HG02840 (cell line): ENCODE results near the gene TAX1BP3.

Source experiments
- ATAC-seq: cut with Tn5 transposase; IDR thresholded peaks from one replicate; pipeline ENCODE4 v1.9.1; 2021; ENCODE audit warnings: mild to moderate bottlenecking, moderate library complexity, moderate number of reproducible peaks; ENCODE audit not compliant: unreplicated experiment, low FRiP score

The TAX1BP3 gene

DNA sequence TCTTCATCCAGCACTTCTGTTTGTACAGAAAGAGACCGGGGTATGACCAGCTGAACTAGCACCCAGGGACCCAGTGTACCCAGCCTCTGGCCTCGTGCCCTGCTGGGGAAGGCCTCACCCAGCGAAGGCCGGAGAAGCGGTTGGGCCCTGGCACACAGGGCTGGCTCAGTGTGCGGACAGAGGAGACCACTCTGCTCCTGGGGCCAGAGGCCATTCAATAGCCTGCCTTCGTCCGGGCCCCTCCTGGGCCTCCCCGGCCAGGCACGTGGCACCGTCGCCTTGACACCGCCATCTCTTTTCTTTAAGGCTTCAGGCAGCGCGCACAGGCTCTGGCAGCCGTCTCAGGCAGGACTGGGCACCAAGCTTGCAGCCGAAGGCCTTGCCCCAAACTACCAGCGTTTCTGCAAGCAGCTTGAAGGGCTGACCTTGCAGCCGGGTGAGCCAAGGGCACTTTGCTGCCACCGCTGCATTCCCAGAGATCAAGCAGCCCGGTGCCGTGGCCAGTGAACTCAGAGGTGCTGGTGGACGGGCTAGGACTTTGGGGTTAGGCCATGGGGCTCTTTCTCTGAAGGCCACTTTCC is 8.0 kb downstream of the TAX1BP3 start:
- ATAC-seq: no peak

DNA sequence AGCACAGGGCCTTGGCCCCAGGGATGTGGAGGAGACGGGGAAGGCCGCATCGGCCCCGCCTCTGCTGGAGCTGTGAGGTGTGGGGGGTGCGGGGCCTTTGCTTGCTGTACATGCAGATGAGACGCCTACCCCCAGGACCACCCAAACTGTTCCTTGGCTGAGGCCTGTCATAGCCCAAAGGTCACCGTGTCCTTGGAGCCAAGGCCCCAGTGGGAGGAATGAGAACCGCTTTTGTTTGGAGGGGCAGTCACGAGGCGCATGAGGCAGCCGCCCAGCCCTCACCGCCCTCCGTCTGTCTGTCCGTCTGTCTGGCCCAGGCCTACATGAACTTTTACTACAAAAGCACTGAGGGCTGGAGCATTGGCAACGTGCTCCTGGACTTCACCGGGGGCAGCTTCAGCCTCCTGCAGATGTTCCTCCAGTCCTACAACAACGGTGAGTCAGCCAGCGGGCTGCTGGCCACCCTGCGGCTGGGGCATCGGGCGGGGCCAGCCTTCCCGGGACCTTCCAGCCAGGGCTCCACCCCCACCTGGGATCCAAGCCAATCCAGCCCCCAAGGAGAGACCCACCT is 8.8 kb downstream of the TAX1BP3 start:
- ATAC-seq: no peak

DNA sequence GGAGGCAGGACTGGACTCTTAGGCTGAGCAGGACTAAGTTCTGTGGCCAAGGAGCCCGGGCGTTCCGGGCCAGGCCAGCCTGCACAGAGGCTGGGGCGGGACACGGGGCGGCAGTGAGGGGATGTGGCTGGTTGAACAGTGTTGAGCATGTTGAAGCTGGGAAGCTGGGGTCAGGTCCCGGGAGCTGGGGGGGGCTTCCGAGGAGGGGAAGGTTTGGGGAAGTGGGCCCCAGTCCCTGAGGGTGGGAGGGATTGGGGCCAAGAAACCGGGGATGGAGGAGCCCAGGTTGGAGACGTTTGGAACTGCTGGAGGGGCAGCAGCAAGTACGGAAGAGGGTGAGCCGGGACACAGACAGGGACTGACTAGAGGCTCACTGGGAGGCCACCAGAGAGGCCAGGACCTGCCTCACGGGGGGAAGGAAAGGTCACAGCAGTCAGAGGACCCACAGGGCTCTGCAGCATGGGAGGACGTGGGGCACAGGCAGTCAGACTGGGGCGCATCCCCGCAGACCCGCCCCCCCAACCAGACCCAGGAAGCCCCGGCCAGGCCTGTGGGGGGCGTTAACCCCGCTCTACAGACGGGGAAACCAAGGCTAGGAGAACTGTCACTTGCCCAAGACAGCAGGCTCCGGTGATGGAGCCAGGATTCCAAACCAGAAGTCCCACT is 9.5 kb downstream of the TAX1BP3 start:
- no peak for ATAC-seq

DNA sequence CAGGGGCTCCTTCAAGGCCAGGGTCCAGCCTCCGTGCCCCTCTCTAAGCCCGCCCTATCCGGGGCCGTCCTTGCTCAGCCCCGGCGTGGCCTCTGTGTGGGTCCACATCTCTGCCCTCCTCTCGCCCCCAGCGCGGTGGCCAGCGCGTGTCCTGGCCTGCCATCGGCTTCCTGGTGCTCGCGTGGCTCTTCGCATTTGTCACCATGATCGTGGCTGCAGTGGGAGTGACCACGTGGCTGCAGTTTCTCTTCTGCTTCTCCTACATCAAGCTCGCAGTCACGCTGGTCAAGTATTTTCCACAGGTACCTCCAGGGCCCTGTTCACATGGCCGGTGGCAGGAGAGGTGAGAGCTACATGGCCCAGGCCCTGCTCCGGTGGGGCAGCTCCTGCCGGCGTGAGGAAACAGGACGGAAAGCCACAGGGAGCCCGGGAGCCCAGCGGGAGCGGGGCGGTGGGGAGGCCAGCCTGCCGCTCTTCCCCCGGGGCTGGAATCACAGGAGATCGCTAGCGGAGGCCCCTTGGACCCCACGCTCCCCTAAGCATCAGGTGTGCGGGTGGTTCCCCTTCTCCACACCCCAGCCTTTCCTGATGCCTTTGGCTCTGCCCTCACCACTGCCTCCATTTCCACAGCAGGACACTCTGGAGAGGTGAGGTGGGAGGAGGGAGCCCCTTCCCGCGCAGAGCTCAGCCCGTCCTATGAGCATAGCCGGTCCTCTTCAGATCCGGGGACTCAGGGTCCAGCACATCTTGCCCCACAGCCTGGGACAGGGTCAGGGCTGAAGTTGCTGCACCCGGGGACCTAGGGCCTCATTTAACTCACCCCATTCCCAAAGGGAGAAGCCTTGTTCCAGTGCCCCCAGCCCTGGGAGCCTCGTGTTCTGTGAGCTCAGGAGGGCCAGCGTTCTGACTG is 10.2 kb downstream of the TAX1BP3 start:
- no peak for ATAC-seq

DNA sequence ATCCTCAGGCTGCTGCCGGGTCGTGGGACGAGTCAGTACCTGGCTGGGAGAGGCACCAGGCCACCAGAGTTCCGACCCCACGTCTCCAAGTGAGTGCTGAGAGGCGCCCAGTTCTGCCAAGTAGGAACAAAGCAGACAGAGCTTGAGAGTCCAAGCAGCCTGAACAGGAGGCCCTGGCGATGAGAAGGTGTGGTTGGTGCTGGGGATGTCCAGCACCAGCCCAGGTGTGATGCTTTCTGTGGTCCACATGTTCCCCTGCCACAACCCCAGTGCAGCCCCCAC is 10.8 kb downstream of the TAX1BP3 start:
- no peak for ATAC-seq

DNA sequence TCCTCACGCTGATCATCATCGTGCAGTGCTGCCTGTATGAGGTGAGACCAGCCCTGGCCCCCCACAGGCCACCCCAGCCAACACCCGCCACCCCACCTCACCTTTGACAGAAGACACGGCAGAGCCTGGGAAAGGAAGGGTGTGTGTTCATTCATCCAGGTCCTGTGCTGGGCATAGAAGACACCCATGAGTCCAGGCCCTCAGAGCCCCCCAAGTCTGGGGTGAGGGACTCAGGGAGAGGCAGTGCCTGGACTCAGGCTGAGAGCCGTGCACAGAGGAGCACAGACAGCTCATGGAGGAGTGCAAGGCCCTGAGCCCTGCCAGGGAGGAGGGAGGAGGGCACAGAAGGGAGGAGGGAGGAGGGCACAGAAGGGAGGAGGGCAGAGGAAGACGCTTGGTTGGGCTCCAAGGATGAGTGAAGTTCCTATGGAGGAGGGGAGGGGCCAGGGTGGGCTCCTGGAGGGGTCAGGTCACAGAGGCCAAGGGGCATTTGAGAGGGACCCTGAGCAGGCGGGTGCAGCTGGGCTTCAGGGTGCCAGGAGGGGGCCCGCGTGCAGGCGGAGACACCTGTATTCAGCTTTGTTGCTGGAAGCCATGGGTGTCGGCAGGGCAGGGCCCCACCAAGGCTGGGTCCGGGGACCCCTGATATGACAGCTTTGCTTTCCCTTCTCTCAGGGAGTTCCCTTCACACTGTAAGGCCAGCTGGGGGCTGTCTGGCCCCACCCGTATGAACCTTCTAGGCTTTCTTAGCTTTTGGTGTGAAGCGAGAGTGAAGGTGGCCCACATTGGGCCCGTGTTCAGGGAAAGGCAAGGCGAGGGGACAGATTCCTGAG is 11.4 kb downstream of the TAX1BP3 start:
- no peak for ATAC-seq

DNA sequence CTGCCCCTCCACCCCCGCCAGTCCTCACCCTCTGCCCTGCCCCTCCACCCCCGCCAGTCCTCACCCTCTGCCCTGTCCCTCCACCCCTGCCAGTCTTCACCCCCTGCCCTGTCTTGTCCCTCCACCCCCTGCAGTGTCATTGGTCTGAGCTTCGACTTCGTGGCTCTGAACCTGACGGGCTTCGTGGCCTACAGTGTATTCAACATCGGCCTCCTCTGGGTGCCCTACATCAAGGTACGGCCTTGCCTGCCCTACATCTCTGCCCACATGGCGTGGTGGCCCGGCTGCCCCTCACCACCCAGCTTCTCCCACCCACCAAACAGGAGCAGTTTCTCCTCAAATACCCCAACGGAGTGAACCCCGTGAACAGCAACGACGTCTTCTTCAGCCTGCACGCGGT is 12.0 kb downstream of the TAX1BP3 start:
- no peak for ATAC-seq

DNA sequence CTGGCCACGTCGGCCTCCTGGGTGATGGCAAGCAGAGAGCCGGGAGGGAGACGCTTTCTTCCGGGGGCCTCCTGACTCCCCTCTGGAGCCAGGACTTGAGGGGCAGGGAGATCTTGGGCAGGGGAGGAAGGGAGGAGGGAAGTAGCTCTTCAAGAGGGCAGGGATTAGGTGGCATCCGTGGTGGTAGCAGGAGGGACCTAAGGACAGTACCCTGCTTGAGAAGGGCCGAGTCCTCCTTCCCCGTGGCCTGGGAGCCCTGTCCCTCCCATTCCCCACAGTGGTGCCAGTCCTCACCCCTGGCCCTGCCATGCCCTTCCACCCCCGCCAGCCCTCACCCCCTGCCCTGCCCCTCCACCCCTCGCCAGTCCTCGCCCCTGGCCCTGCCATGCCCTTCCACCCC is 12.6 kb downstream of the TAX1BP3 start:
- no peak for ATAC-seq

DNA sequence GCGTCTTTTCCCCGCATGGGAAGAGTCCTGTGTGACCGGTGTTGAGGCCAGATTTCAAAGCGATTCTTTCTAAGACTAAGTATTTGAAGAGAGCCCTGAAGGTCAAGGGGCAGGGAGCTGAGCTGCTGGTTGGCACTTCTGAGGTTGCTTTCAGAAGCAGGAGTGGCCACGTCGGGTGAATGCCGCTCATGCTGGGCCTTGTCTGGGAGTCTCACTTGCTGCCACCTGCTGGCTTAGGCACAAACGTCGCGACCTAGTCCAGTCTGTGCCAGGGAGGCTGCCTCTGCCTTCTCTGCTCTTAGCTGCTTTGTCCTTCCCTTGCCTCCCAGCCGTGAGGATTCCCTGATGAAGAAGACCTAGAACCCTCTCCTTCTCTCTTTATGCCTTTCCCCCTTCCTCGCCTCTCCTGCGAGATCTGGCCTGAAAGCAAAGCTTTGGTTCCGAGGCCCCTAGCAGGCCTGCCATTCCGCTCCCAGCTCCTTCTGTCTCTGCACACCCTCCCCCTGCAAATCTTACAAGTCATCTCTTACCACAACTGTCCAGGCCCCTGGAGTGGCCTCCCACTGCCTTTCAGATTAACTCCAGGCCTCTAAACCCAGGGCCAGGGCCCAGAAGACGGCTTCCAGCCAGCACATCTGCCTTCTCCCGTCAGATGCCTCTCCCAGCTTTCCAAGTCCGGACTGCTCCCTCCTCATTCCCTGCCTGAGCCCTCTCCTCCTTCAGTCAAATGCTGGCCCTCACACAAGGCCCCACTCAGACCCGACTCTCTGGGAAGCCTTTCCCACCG is 20.4 kb downstream of the TAX1BP3 start:
- no peak for ATAC-seq

DNA sequence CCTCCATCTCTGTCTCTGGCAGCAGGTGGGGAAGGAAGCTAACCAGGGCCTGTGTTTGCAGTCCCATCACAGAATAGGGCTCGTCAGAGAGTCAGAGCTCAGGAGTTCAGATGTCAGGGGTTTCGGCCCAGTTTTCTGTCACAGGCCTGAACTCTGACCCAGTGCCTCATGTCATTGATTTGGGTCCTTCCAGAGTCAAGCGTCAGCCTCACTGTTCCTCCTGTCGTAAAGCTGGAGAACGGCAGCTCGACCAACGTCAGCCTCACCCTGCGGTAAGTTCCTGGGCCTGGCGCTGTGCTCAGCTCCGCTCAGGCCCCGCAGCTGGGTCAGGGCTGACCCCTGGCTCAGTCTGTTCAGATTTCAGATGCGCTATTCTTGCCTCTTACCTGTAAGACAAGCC is 21.1 kb downstream of the TAX1BP3 start:
- no peak for ATAC-seq

DNA sequence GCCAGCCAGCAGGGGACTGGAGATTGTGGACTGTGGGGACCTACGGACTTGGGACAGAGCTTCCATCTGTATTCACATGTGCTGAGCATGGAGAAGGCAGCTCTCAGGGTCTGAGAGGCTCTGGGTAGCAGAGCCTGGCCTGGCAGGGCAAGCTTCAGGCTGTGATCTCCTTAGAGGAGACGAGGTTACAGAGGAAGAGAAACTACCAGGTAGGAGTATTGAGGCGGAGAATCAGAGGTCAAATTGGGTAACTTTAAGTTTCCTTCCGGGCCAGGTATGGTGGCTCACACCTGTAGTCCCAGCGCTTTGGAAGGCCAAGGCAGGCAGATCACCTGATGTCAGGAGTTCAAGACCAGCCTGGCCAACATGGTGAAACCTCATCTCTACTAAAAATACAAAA is 23.1 kb downstream of the TAX1BP3 start:
- ATAC-seq: no peak

DNA sequence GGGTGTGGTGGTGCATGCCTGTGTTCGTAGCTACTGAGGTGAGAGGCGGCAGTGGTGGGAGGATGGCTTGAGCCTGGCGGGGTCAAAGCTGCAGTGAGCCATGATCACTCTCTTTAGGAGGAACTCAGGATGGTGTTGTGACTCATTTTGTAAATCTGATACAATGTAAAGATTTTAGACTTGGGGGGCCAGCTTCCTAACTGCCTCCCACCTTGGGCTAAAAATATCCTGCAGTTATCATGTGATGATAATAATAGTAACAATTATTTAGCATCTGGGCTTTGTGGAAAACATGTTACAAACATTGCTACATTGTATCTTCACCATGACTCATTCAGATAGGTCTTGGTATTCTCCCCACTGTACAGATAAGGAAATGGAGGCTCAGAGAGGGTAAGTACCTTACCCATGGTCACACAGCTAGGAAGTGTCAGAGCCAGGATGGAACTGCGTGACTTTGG is 24.5 kb downstream of the TAX1BP3 start:
- no peak for ATAC-seq

DNA sequence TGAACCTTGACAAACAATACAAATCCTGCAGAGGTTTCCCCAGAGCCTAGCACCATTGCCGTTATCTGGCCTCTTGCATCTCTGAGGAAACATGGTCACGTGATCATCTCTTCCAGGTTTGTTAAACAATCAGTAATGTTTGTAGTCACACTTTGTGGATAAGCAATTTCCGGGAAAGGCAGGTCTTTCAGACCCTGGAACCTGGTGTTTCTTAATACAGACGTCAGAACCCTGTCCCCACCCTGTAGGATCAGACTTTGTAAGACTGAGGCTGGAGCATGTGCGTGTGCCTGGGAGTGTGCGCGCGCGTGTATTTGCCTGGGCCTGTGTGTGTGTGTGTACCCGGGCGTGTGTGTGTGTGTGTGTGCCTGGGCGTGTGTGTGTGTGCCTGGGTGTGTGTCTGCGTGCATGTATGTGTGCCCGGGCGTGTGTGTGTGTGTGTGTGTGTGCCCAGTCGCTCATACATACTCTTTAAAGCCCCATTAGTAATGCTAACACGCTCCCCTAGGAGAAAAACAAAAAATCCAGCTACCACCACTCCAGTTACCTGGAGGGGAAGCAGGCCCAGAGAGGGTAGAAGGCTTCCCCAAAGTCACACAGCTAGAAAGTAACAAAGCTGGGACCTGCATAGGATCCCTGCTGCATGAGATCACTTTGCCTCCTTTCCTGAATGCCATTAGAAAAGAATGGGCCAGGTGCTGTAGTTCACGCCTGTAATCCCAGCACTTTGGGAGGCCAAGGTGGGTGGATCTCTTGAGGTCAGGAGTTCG is 26.5 kb downstream of the TAX1BP3 start:
- no peak for ATAC-seq

DNA sequence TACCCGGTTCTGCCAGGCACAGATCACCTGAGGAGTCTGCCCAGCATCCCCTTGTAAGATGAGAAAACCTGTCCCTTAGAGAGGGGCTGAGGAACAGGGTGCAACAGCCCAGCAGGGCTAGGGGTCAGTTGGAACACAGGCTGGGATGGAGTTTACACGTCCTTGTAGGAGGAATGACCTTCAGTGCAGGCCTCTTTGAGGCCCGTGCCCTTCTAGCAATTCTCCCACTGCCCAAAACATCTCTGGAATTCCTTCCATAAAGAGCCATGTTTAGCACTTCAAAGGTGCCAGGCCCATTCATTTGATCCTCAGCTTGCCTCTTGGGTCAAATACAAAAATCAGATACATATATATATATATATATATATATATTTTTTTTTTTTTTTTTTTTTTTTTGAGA is 27.4 kb downstream of the TAX1BP3 start:
- ATAC-seq: no peak

DNA sequence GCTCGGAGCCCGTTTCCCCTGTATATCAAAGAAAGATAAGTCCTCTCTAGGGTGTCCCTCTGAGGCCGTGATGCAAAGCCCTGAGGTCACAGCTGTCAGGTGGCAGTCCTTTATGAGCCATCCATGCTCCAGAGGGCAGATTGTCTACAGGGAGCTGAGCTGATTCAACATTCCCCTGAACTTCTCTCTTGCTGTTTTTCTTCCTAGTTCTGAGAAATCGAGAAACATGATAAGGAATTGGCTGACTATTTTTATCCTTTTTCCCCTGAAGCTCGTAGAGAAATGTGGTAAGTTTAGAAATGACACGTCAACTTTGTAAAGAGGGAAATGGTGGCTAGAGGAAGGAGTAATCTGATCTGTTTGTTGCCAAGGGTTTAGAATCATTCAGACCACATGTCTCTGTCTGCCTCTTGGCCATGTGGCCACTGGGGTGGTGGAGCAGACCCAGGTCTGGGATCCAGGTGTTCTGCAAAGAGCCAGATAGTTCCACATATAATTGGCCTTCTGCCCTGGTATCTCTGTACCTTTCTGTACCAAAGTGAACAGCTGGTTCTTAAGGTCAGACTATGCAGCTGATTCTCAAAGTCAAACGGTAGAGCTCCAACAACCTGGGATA is 28.3 kb downstream of the TAX1BP3 start:
- ATAC-seq: no peak

DNA sequence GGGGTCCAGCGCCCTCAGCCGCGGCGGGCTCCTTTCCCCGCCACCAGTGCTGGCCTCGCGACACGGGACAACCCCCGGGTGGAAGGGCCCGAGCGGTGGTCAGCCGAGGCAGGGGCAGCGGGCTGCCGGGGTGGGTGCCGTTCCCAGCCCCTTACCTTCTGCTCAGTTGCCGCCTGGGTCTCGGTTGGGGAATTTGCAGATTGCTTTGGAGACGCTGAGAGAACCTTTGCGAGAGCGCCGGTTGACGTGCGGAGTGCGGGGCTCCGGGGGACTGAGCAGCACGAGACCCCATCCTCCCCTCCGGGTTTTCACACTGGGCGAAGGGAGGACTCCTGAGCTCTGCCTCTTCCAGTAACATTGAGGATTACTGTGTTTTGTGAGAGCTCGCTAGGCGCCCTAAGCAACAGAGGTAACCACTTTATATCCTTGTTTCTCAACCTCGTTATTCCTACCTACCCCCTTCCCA is 31.4 kb downstream of the TAX1BP3 start:
- peak; percentile 3 for ATAC-seq

DNA sequence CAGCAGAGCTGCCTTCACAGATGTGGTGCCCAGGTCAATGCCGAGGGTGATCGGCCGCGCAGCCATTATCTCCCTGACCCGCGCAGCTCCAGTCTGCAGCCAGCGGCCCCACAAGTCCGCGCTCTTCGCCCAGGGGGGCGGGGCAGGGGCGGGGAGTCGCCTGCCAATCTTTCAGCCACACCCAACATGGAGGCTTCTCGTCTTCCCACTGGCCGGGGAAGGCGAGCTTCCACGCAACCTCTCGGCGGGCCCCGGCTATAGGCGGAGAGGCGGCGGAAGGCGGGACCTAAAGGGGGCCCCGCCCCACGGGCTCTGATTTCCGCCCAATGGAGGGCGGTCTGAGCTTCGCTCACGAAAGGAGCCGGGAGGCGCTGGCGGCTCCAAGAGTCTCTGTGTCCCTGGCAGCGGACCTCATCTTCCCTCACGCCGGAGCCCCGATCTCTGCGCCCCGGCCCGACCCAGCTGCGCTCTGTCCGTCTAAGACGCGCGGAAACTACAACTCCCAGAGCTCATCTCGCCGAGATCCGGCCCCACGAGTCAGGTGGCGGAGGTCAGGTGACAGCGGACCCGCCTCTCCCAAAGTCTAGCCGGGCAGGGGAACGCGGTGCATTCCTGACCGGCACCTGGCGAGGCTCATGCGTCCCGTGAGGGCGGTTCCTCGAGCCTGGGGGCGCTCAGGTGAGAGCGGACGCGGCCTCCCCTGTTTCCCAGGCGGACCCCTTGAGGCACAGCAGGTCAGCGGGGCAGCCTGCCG is 32.0 kb downstream of the TAX1BP3 start, which contains the start of the genes CTNS and SHPK:
CTNS (plus strand) TSS at position 607 of the 754 bp plus-strand sequence. CDS start 3,447 bp downstream, outside the sequence.
SHPK (minus strand) TSS at position 97 of the 754 bp plus-strand sequence; CDS start at position 66, 31 bp downstream.
- ATAC-seq: peak; percentile 91
